H1 (cell line): ENCODE results near the gene NME7. TPM values are rescaled to one million over a fixed set of nuclear protein-coding genes. Genes with fewer than 3 reads are reported as not detected.

ENCODE experiments used
- CTCF ChIA-PET: fragments of 300-600 bp; sonication (Branson Sonifier 250); formaldehyde crosslinking; loops from one replicate; lab custom pipeline; 2021; ENCODE audit not compliant: partially characterized antibody; lab: Charles Lee
- POLR2A ChIA-PET: fragments of 300-600 bp; sonication (Branson Sonifier 250); formaldehyde crosslinking; loops from one replicate; lab custom pipeline; 2021; ENCODE audit warnings: inconsistent platforms; ENCODE audit not compliant: partially characterized antibody; lab: Charles Lee
- DNase-seq, 2 experiments: peaks; one replicate each; pipeline versions ENCODE4 v3.0.0 to v3.0.0-alpha.2; 2010 to 2022; ENCODE audit warnings: low spot score in 2 of 2, low read depth in 1 of 2, mixed read lengths in 1 of 2
- FAIRE-seq: peaks from 2 replicates; lab custom pipeline; 2011; peaks lifted over from hg19 to GRCh38; lab: Jason Lieb, UNC
- H2AFZ ChIP-seq: 2 replicates; pipeline ENCODE4 v1.8.1; 2012; ENCODE audit warnings: low read length, inconsistent platforms
- H2AK5ac ChIP-seq: 2 replicates; pipeline ENCODE4 v1.6.1; 2013; ENCODE audit warnings: low read depth, low read length
- H2BK120ac ChIP-seq: replicated peaks from 2 replicates; pipeline ENCODE3; 2013; ENCODE audit warnings: low read depth, low read length, inconsistent platforms
- H2BK12ac ChIP-seq: 2 replicates; pipeline ENCODE4 v1.6.1; 2013; ENCODE audit warnings: low read depth, low read length
- H2BK15ac ChIP-seq: 2 replicates; pipeline ENCODE4 v1.6.1; 2013; ENCODE audit warnings: low read length
- H2BK20ac ChIP-seq: 2 replicates; pipeline ENCODE4 v1.6.1; 2013; ENCODE audit warnings: low read length
- H2BK5ac ChIP-seq: 2 replicates; pipeline ENCODE4 v1.6.1; 2013; ENCODE audit warnings: low read depth, low read length
- H3K14ac ChIP-seq: 2 replicates; pipeline ENCODE4 v1.6.1; 2013; ENCODE audit warnings: inconsistent platforms; ENCODE audit not compliant: insufficient read length
- H3K18ac ChIP-seq: 2 replicates; pipeline ENCODE4 v1.6.1; 2013; ENCODE audit warnings: low read length; ENCODE audit errors: extremely low read depth
- H3K23ac ChIP-seq: 2 replicates; pipeline ENCODE4 v1.6.1; 2013; ENCODE audit warnings: inconsistent platforms; ENCODE audit not compliant: insufficient read length
- H3K23me2 ChIP-seq: 2 replicates; pipeline ENCODE4 v1.6.1; 2013; ENCODE audit warnings: low read depth, low read length
- H3K27ac ChIP-seq: 2 replicates; pipeline ENCODE4 v1.6.1; 2011; ENCODE audit warnings: low read depth, low read length, inconsistent platforms
- H3K27me3 ChIP-seq, 4 experiments: replicated peaks in 1 of 4; 1 replicate in 1 of 4; 2 replicates in 3 of 4; pipeline versions ENCODE4 v1.6.1 to v1.8.1; 2011 to 2013; ENCODE audit warnings: low read length in 3 of 4, mild to moderate bottlenecking in 3 of 4, inconsistent platforms in 2 of 4, mixed read lengths in 2 of 4, moderate library complexity in 1 of 4; ENCODE audit not compliant: control insufficient read depth in 3 of 4, insufficient read depth in 3 of 4; ENCODE audit errors: extremely low read depth in 1 of 4
- H3K36me3 ChIP-seq, 4 experiments: 2 replicates each; pipeline versions ENCODE4 v1.6.1 to v1.8.1; 2011 to 2013; ENCODE audit warnings: mild to moderate bottlenecking in 4 of 4, low read length in 3 of 4, moderate library complexity in 2 of 4, control low read depth in 1 of 4, inconsistent platforms in 1 of 4; ENCODE audit not compliant: insufficient read depth in 4 of 4, control insufficient read depth in 2 of 4
- H3K4ac ChIP-seq: replicated peaks from 2 replicates; pipeline ENCODE3; 2013; ENCODE audit warnings: low read length, low read depth, mixed read lengths, inconsistent platforms; ENCODE audit not compliant: insufficient read length
- H3K4me1 ChIP-seq, 4 experiments: replicated peaks in 1 of 4; 1 replicate in 1 of 4; 2 replicates in 3 of 4; pipeline versions ENCODE4 v1.6.1 to v1.8.1; 2011 to 2013; ENCODE audit warnings: low read length in 3 of 4, inconsistent platforms in 2 of 4, mixed read lengths in 1 of 4; ENCODE audit not compliant: insufficient read depth in 4 of 4, control insufficient read depth in 3 of 4
- H3K4me2 ChIP-seq, 2 experiments: 2 replicates each; pipeline versions ENCODE4 v1.6.1 to v1.8.1; 2011 to 2013; ENCODE audit warnings: low read depth in 2 of 2, low read length in 2 of 2, control low read depth in 1 of 2, inconsistent platforms in 1 of 2, mild to moderate bottlenecking in 1 of 2; ENCODE audit not compliant: insufficient read depth in 1 of 2
- H3K4me3 ChIP-seq, 4 experiments: fragments of 200-600, 300-600 bp in 1 of 4; sonication (generic), shearing (Covaris generic), sonication (Bioruptor Twin) in 1 of 4; 2 replicates each; pipeline versions ENCODE4 v1.5.1 to v1.8.1; 2011 to 2016; ENCODE audit warnings: low read length in 4 of 4, low read depth in 3 of 4, control low read depth in 2 of 4, inconsistent platforms in 2 of 4, mild to moderate bottlenecking in 2 of 4, mixed read lengths in 1 of 4, moderate library complexity in 1 of 4; ENCODE audit not compliant: insufficient read depth in 2 of 4; ENCODE audit errors: extremely low read depth in 1 of 4
- H3K56ac ChIP-seq: replicated peaks from 2 replicates; pipeline ENCODE3; 2013; ENCODE audit warnings: low read depth, mild to moderate bottlenecking, mixed read lengths, low read length, inconsistent platforms; ENCODE audit not compliant: insufficient read length
- H3K79me1 ChIP-seq: 2 replicates; pipeline ENCODE4 v1.6.1; 2013; ENCODE audit warnings: low read depth, low read length, control low read depth
- H3K79me2 ChIP-seq, 2 experiments: 2 replicates each; pipeline versions ENCODE4 v1.6.1 to v1.8.1; 2012 to 2013; ENCODE audit warnings: low read length in 2 of 2, mild to moderate bottlenecking in 2 of 2, inconsistent platforms in 1 of 2; ENCODE audit not compliant: insufficient read depth in 2 of 2, control insufficient read depth in 1 of 2
- H3K9ac ChIP-seq, 4 experiments: replicated peaks in 1 of 4; 1 replicate in 1 of 4; 2 replicates in 3 of 4; pipeline versions ENCODE4 v1.6.1 to v1.8.1; 2011 to 2013; ENCODE audit warnings: low read depth in 3 of 4, low read length in 3 of 4, control low read depth in 2 of 4, mild to moderate bottlenecking in 2 of 4, moderate library complexity in 2 of 4, inconsistent platforms in 1 of 4; ENCODE audit errors: extremely low read depth in 1 of 4
- H3K9me3 ChIP-seq, 2 experiments: 2 replicates each; pipeline versions ENCODE4 v1.6.1 to v1.8.1; 2012 to 2013; ENCODE audit warnings: mild to moderate bottlenecking in 2 of 2, moderate library complexity in 2 of 2, control low read depth in 1 of 2, inconsistent platforms in 1 of 2, low read depth in 1 of 2, low read length in 1 of 2, mixed read lengths in 1 of 2; ENCODE audit not compliant: insufficient read depth in 2 of 2
- H4K20me1 ChIP-seq, 2 experiments: replicated peaks in 1 of 2; 2 replicates each; pipeline versions ENCODE3 to v1.8.1; 2011 to 2013; ENCODE audit warnings: inconsistent platforms in 2 of 2, low read length in 2 of 2, mild to moderate bottlenecking in 1 of 2; ENCODE audit not compliant: insufficient read depth in 2 of 2, control insufficient read depth in 1 of 2
- H4K5ac ChIP-seq: 2 replicates; pipeline ENCODE4 v1.6.1; 2013; ENCODE audit warnings: low read length, low read depth, mixed read lengths, inconsistent platforms; ENCODE audit not compliant: insufficient read length
- H4K8ac ChIP-seq: 2 replicates; pipeline ENCODE4 v1.8.0; 2013; ENCODE audit warnings: mild to moderate bottlenecking, moderate library complexity, low read length, inconsistent platforms; ENCODE audit not compliant: insufficient read depth; ENCODE audit errors: extremely low read depth
- H4K91ac ChIP-seq: replicated peaks from 2 replicates; pipeline ENCODE3; 2013; ENCODE audit warnings: low read length, mixed read lengths, inconsistent platforms; ENCODE audit not compliant: insufficient read length
- CBX5 ChIP-seq: fragments of 300-800, 300-1000 bp; sonication (generic); IDR thresholded peaks from 2 replicates; pipeline ENCODE4 v1.7.1; 2016; ENCODE audit warnings: antibody characterized with exemption, low read length, low read depth
- CHD1 ChIP-seq: IDR thresholded peaks from 2 replicates; pipeline ENCODE4 v1.6.1; 2012; ENCODE audit warnings: low read depth, low read length, improper control_type of control experiment
- JUND ChIP-seq: IDR thresholded peaks from 2 replicates; pipeline ENCODE4 v1.6.1; 2011; ENCODE audit warnings: mild to moderate bottlenecking, improper control_type of control experiment, low read length
- SAP30 ChIP-seq: fragments of 300-600 bp; sonication (generic); IDR thresholded peaks from 2 replicates; pipeline ENCODE4 v1.7.1; 2012; ENCODE audit warnings: low read length, moderate library complexity, mild to moderate bottlenecking, inconsistent platforms; ENCODE audit not compliant: insufficient read depth, insufficient replicate concordance
- TAF7 ChIP-seq: optimal IDR thresholded peaks from 2 replicates; pipeline ENCODE3; 2011; ENCODE audit warnings: low read depth, mild to moderate bottlenecking, inconsistent platforms, low read length, moderate library complexity, borderline replicate concordance
- YY1 ChIP-seq: IDR thresholded peaks from 2 replicates; pipeline ENCODE4 v1.6.1; 2011; ENCODE audit warnings: low read depth, mild to moderate bottlenecking, low read length
- polyA plus RNA-seq, 7 experiments: library from polyadenylated mRNA; depleted of rRNA in 3 of 7; stranded (reverse) in 5 of 7; unstranded in 2 of 7; fragments of >200 nt in 5 of 7; fragments of 200-250 nt in 2 of 7; gene quantifications; 1 replicate in 5 of 7; 2 replicates in 1 of 7; 4 replicates in 1 of 7; pipeline versions ENCODE4 v1.2.1 to v1.2.3, GENCODE V29; 2011 to 2013; ENCODE audit warnings: missing spikeins in 2 of 7, mixed read lengths in 2 of 7
- total RNA-seq: library from RNA; stranded (reverse); fragmentation: NEBNext Ultra II Directional; extraction: Animal tissue kit (Norgen Biotek cat#: 25700); gene quantifications from 2 replicates; pipeline ENCODE4 v1.2.1, GENCODE V29; 2021

Gene NME7
- total and polyA plus RNA-seq, 2 of the 8 experiments (the other 6 are each of a cell fraction or from before 2014, with no cell fraction given) = 11.6 to 28.5 TPM

DNA sequence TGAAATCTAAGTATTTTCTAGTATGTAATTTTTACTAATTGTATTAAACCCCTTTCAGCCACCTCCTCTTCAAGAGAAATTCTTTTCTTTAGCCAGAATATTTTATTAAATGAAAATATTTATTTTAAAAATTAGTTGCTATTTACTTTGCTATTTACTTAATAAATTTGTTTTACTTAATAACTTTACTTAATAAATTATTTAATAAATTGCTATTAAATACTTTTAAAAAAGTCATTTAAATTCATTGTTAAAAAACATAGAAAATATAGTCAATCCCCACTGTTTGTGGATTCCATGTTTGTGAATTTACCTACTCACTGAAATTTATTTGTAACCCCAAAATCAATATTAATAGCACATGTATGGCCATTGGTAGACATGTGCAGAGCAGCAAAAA lies 155.5 kb downstream of the NME7 start:
- no peak overlapping the region for H4K8ac ChIP-seq
- no peak overlapping the region for H2BK5ac ChIP-seq
- no peak overlapping the region for H3K14ac ChIP-seq
- H2AK5ac ChIP-seq = no peak overlapping the region
- H3K4me1 ChIP-seq = no peaks in the 10 kb centered on the region
- H3K4me2 ChIP-seq = no peak overlapping the region
- H3K56ac ChIP-seq = no peak overlapping the region
- no peak overlapping the region for H4K5ac ChIP-seq
- no peaks in the 10 kb centered on the region for H3K9me3 ChIP-seq
- H2BK20ac ChIP-seq = no peak overlapping the region
- no peak overlapping the region for H3K27ac ChIP-seq
- no peak overlapping the region for H3K4ac ChIP-seq
- no peak overlapping the region for H3K9ac ChIP-seq
- H3K79me2 ChIP-seq = no peaks in the 10 kb centered on the region
- H2BK120ac ChIP-seq = no peak overlapping the region
- no peaks in the 10 kb centered on the region for H3K36me3 ChIP-seq
- ChIA-PET CTCF (no interaction called here), POLR2A (no interaction called here)
- TF ChIP-seq SAP30 = no peak
- TF ChIP-seq CHD1 = no peak
- no peak for TF ChIP-seq JUND
- TF ChIP-seq TAF7 = no peak
- TF ChIP-seq YY1 = no peak
- no peak for TF ChIP-seq CBX5
- H4K20me1 ChIP-seq = no peaks in the 10 kb centered on the region
- H2BK12ac ChIP-seq = no peak overlapping the region
- no peaks in the 10 kb centered on the region for H3K27me3 ChIP-seq
- no peak overlapping the region for H4K91ac ChIP-seq
- no peak for FAIRE-seq
- no peak overlapping the region for H2AFZ ChIP-seq
- no peak overlapping the region for H3K23ac ChIP-seq
- no peak overlapping the region for H3K18ac ChIP-seq
- H2BK15ac ChIP-seq = no peak overlapping the region
- DNase-seq = no peak
- H3K4me3 ChIP-seq = no peak overlapping the region
- H3K79me1 ChIP-seq = no peaks in the 10 kb centered on the region
- H3K23me2 ChIP-seq = no peaks in the 10 kb centered on the region
